ENCODE results near the gene TNFRSF19.

GRCh38 chr13:23600534-23600933 is 30.3 kb downstream of the TNFRSF19 start:
- TF ChIP-seq EZH2 (IDR thresholded peaks at IDR 0.05; ENCODE audit: borderline replicate concordance, low read length) (no peak), CTCF (IDR thresholded peaks at IDR 0.05; ENCODE audit: low read length) (no peak)
